GM12878 (cell line): ENCODE data around the gene NKG7. TPM values are rescaled to one million over a fixed set of nuclear protein-coding genes. Genes with fewer than 3 reads are reported as not detected.

Source experiments
- ATAC-seq: fragments of 200-7000 bp; cut with Tn5 transposase; 3 replicates; pipeline ENCODE4 v1.9.1; 2020; ENCODE audit warnings: mild to moderate bottlenecking, moderate library complexity
- Bru-seq: library from RNA; stranded (reverse); fragments of 400-500 nt; gene quantifications from one replicate; lab custom pipeline; 2021; lab: Mats Ljungman, UMichigan
- BruChase-seq, 2 experiments: library from RNA; stranded (reverse); fragments of 400-500 nt; gene quantifications; one replicate each; lab custom pipeline; 2021; lab: Mats Ljungman, UMichigan
- BruUV-seq: library from RNA; stranded (reverse); fragments of 400-500 nt; replicated peaks from 2 replicates; lab custom pipeline; 2021; lab: Mats Ljungman, UMichigan
- CTCF ChIA-PET: fragments of 300-600 bp; sonication (Branson Sonifier 250); formaldehyde crosslinking; extraction: SDS; loops from one replicate; lab custom pipeline; 2021; ENCODE audit warnings: inconsistent platforms; lab: Yijun Ruan, JAX
- POLR2A ChIA-PET: fragments of 350-600 bp; formaldehyde crosslinking; extraction: SDS; loops from one replicate; lab custom pipeline; 2021; ENCODE audit warnings: inconsistent platforms; lab: Charles Lee
- RAD21 ChIA-PET: fragments of 300-600 bp; sonication (Branson Sonifier 250); formaldehyde crosslinking; loops from one replicate; lab custom pipeline; 2023; ENCODE audit warnings: antibody characterized with exemption; ENCODE audit not compliant: unreplicated experiment; lab: Charles Lee
- SMC1A ChIA-PET: fragments of 300-600 bp; sonication (Branson Sonifier 250); formaldehyde crosslinking; loops from one replicate; lab custom pipeline; 2023; ENCODE audit not compliant: unreplicated experiment, uncharacterized antibody; lab: Charles Lee
- DNase-seq: peaks from one replicate; pipeline ENCODE4 v3.0.0-alpha.2; 2011; ENCODE audit warnings: low read depth, low spot score
- FAIRE-seq: peaks from 3 replicates; lab custom pipeline; 2011; peaks lifted over from hg19 to GRCh38; lab: Jason Lieb, UNC
- H2AFZ ChIP-seq: 2 replicates; pipeline ENCODE4 v1.6.0; 2011; ENCODE audit warnings: low read depth, low read length, control low read depth; ENCODE audit not compliant: control insufficient read depth
- H3K27ac ChIP-seq: 2 replicates; pipeline ENCODE4 v1.5.1; 2011; ENCODE audit warnings: control low read depth; ENCODE audit not compliant: control insufficient read depth, insufficient read depth
- H3K27me3 ChIP-seq, 2 experiments: replicated peaks in 1 of 2; 2 replicates each; pipeline versions ENCODE4 v1.6.0 to v1.6.1; 2011; ENCODE audit warnings: low read length in 1 of 2; ENCODE audit not compliant: control insufficient read depth in 2 of 2, insufficient read depth in 2 of 2
- H3K36me3 ChIP-seq, 2 experiments: 2 replicates each; pipeline ENCODE4 v1.5.1; 2011; ENCODE audit warnings: low read length in 1 of 2; ENCODE audit not compliant: control insufficient read depth in 2 of 2, insufficient read depth in 2 of 2
- H3K4me1 ChIP-seq: 2 replicates; pipeline ENCODE4 v1.6.1; 2011; ENCODE audit warnings: mild to moderate bottlenecking, low read length, moderate library complexity, mixed read lengths; ENCODE audit not compliant: control insufficient read depth, insufficient read depth
- H3K4me2 ChIP-seq: 2 replicates; pipeline ENCODE4 v1.6.0; 2011; ENCODE audit warnings: control low read depth; ENCODE audit not compliant: control insufficient read depth, insufficient read depth
- H3K4me3 ChIP-seq: fragments of 200-600 bp; sonication (generic); 2 replicates; pipeline ENCODE4 v1.5.1; 2016
- H3K79me2 ChIP-seq: 2 replicates; pipeline ENCODE4 v1.6.0; 2011; ENCODE audit warnings: low read length; ENCODE audit not compliant: control insufficient read depth, insufficient read depth
- H3K9ac ChIP-seq: 2 replicates; pipeline ENCODE4 v1.8.0; 2011; ENCODE audit warnings: low read length, control low read depth, mixed read lengths; ENCODE audit not compliant: control insufficient read depth, insufficient read depth
- H3K9me3 ChIP-seq: replicated peaks from 3 replicates; pipeline ENCODE4 v1.5.1; 2011; ENCODE audit warnings: mild to moderate bottlenecking, low read length; ENCODE audit not compliant: control insufficient read depth, insufficient read depth
- H4K20me1 ChIP-seq: 2 replicates; pipeline ENCODE4 v1.6.0; 2011; ENCODE audit not compliant: control insufficient read depth, insufficient read depth
- CREB1 ChIP-seq: IDR thresholded peaks from 2 replicates; pipeline ENCODE4 v1.6.1; 2012; ENCODE audit warnings: low read depth, mild to moderate bottlenecking, inconsistent platforms
- DPF2 ChIP-seq: fragments of 450-650 bp; IDR thresholded peaks from 2 replicates; pipeline ENCODE4 v1.6.1; 2017; ENCODE audit warnings: mild to moderate bottlenecking
- JUNB ChIP-seq: IDR thresholded peaks from 2 replicates; pipeline ENCODE4 v1.6.1; 2016; ENCODE audit warnings: antibody characterized with exemption, mild to moderate bottlenecking
- MTA2 ChIP-seq: fragments of 450-650 bp; IDR thresholded peaks from 2 replicates; pipeline ENCODE4 v1.6.1; 2016; ENCODE audit warnings: low read depth, mild to moderate bottlenecking, moderate library complexity
- NBN ChIP-seq: fragments of 450-650 bp; IDR thresholded peaks from 2 replicates; pipeline ENCODE4 v1.6.1; 2016
- RAD21 ChIP-seq: IDR thresholded peaks from 2 replicates; pipeline ENCODE4 v1.6.1; 2011; ENCODE audit warnings: mild to moderate bottlenecking, low read depth, low read length, moderate library complexity; ENCODE audit not compliant: insufficient read depth
- SKIL ChIP-seq: fragments of 450-650 bp; IDR thresholded peaks from 2 replicates; pipeline ENCODE4 v1.6.1; 2017; ENCODE audit warnings: mild to moderate bottlenecking, low read depth, inconsistent platforms; ENCODE audit not compliant: poor library complexity, severe bottlenecking
- SREBF2 ChIP-seq: IDR thresholded peaks from 2 replicates; pipeline ENCODE4 v1.6.1; 2012; ENCODE audit warnings: mild to moderate bottlenecking, low read length
- USF1 ChIP-seq: IDR thresholded peaks from 2 replicates; pipeline ENCODE4 v1.6.1; 2011; ENCODE audit warnings: borderline replicate concordance, low read depth, mild to moderate bottlenecking, moderate library complexity, mixed read lengths, low read length; ENCODE audit not compliant: insufficient read depth; ENCODE audit errors: extremely low read length
- WGBS: methylation state at CpG from one replicate; pipeline ENCODE4 v1.1.6; 2016; ENCODE audit warnings: low lambda C conversion rate; ENCODE audit not compliant: insufficient replicate concordance, insufficient coverage; ENCODE audit errors: missing lambda C conversion rate; 5-methylcytosine and 5-hydroxymethylcytosine counted together
- in situ Hi-C: fragments of 300-500 bp; cut with MboI; formaldehyde crosslinking; loops from 9 replicates; pipeline ENCODE4 v1.14.3; 2018; ENCODE audit warnings: mixed read lengths
- intact Hi-C: fragments of 100-400 bp; cut with micrococcal nuclease; formaldehyde crosslinking; loops from one replicate; pipeline ENCODE4 v1.14.2; 2022; ENCODE audit not compliant: unreplicated experiment
- long read RNA-seq, 2 experiments: library from polyadenylated mRNA; unstranded; transcript quantifications; one replicate each; pipeline ENCODE4 v2.0.0, GENCODE V29; 2019 to 2020
- polyA minus RNA-seq, 3 experiments: library from RNA; depleted of rRNA, polyadenylated mRNA; stranded (reverse); fragments of >200 nt; gene quantifications; 2 replicates each; pipeline ENCODE4 v1.2.3, GENCODE V29; 2011
- polyA plus RNA-seq, 11 experiments: library from polyadenylated mRNA; depleted of rRNA in 4 of 11; unstranded in 6 of 11; stranded (reverse) in 5 of 11; fragments of >200 nt; fragmentation: Nextera tagmentation in 4 of 11; fragmentation: Illumina TruSeq in 1 of 11; extraction: Ambion mirVana in 4 of 11; extraction: Trizol in 1 of 11; gene quantifications; 1 replicate in 1 of 11; 2 replicates in 10 of 11; pipeline versions ENCODE4 v1.2.1 to v1.2.3, GENCODE V29; 2011 to 2016; ENCODE audit warnings: inconsistent platforms in 2 of 11, missing spikeins in 2 of 11, low read depth in 1 of 11
- total RNA-seq, 4 experiments: library from RNA; depleted of rRNA in 3 of 4; stranded (reverse); fragments of >200 nt in 3 of 4; fragmentation: Illumina TruSeq in 1 of 4; extraction: Trizol in 1 of 4; gene quantifications; 2 replicates each; pipeline versions ENCODE4 v1.2.1 to v1.2.3, GENCODE V29; 2013 to 2021
- TF ChIP-seq, protein P1 (sequence below): fragments of 450-650 bp; formaldehyde crosslinking; IDR thresholded peaks from 2 replicates; pipeline ENCODE4 v1.4.0; 2022; ENCODE audit warnings: mild to moderate bottlenecking, moderate library complexity

Gene NKG7, protein sequence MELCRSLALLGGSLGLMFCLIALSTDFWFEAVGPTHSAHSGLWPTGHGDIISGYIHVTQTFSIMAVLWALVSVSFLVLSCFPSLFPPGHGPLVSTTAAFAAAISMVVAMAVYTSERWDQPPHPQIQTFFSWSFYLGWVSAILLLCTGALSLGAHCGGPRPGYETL
- total RNA-seq (2013; cell fraction: nucleolus; rRNA removed), result 9.1 and 11.9 TPM in 2 replicates
- 16.2 and 17.1 TPM in 2 replicates for total RNA-seq (2014; rRNA removed)
- total RNA-seq (2014; rRNA removed; fragmentation: Illumina TruSeq; extraction: Trizol), result 10.0 and 11.3 TPM in 2 replicates
- total RNA-seq (2021), result 21.0 and 23.1 TPM in 2 replicates
- 14.2 TPM for polyA plus RNA-seq (2011; ENCODE audit: low read depth)
- polyA plus RNA-seq (2011; rRNA removed), result 5.2 and 14.4 TPM in 2 replicates
- 35.2 and 42.2 TPM in 2 replicates for polyA plus RNA-seq (2011; cell fraction: cytosol; rRNA removed)
- polyA plus RNA-seq (2011; cell fraction: nucleus; rRNA removed), result 16.2 and 16.7 TPM in 2 replicates
- polyA plus RNA-seq (2012), result 16.0 and 18.5 TPM in 2 replicates
- polyA plus RNA-seq (2014; fragmentation: Illumina TruSeq; extraction: Trizol), result 5.0 and 15.7 TPM in 2 replicates
- 10 to 100 TPM; 35.1 to 48.7 TPM for polyA plus RNA-seq (2014; fragmentation: Nextera tagmentation; extraction: Ambion mirVana)
- 27.3 and 29.5 TPM in 2 replicates for polyA plus RNA-seq (2014; rRNA removed)
- polyA plus RNA-seq (2016; fragmentation: Nextera tagmentation; extraction: Ambion mirVana), result 10 to 100 TPM; 21.5 to 24.7 TPM
- polyA minus RNA-seq (2011; rRNA and poly(A)+ RNA removed), result 11.3 and 26.5 TPM in 2 replicates
- 6.7 and 9.8 TPM in 2 replicates for polyA minus RNA-seq (2011; cell fraction: cytosol; rRNA and poly(A)+ RNA removed)
- polyA minus RNA-seq (2011; cell fraction: nucleus; rRNA and poly(A)+ RNA removed), result 7.6 and 10.2 TPM in 2 replicates
- Bru-seq, nascent RNA, result percentile 46 among the genes with signal in this experiment
- percentile 32 among the genes with signal in this experiment for BruChase-seq, experiment 1, labeled RNA remaining after a 6-hour chase
- percentile 43 among the genes with signal in this experiment for BruChase-seq, experiment 2, labeled RNA remaining after a 2-hour chase
- long read RNA-seq, experiment 1, partial matches to known transcripts, result 0 of 4 reads
- long read RNA-seq, experiment 1, other reads (novel, unspliced or antisense), result 1 of 4 reads
- long read RNA-seq, experiment 2, partial matches to known transcripts, result 0 of 6 reads
- long read RNA-seq, experiment 2, other reads (novel, unspliced or antisense), result 2 of 6 reads

GRCh38 chr19:51372649-51373504 lies at the start of gene NKG7:
TSS of gene NKG7 (minus strand) at chr19:51372654. CDS start at chr19:51372535, 119 bp downstream.
- Histone ChIP-seq H3K9ac (peak within 1 kb of the TSS; percentile 71), H3K4me1 (peaks cover 45% of the 10 kb centered on the region), H3K9me3 (no peaks in the 10 kb centered on the region), H3K4me2 (peak within 1 kb of the TSS; percentile 71), H4K20me1 (no peaks in the 10 kb centered on the region), H3K79me2 (peaks cover 4% of the 10 kb centered on the region), H2AFZ (peak within 1 kb of the TSS; percentile 71), H3K27ac (peak within 1 kb of the TSS; percentile 87), H3K27me3 (no peaks in the 10 kb centered on the region), H3K4me3 (peak within 1 kb of the TSS; percentile 58; the same call in 1 of the 2 replicates), H3K36me3 (no peaks in the 10 kb centered on the region)
- ATAC-seq, result peak; percentile 67
- ChIA-PET CTCF (interaction anchor here (0.6 to 3.7 kb wide), 6 partner anchors 7 to 236 kb away, joined by 3 to 14 read pairs (median 3); partner anchors contain the start of gene SIGLEC10), RAD21 (interaction anchor here (1.7 to 2.5 kb wide), 2 partner anchors 22 to 45 kb away, joined by 7 to 23 read pairs; partner anchors contain the start of gene SIGLEC10), POLR2A (interaction anchor here (0.6 to 4.2 kb wide), 4 partner anchors 17 to 258 kb away, joined by 3 to 32 read pairs (median 4); partner anchors contain the start of genes C19orf84 and SIGLEC10), SMC1A (interaction anchor here (1.0 to 2.5 kb wide), 4 partner anchors 13 to 26 kb away, joined by 3 to 8 read pairs (median 3); no protein-coding TSS in a partner anchor)
- in situ Hi-C loops (loop anchor here (25.0 kb wide), 1 partner anchor 1036 kb away; the partner anchor contains the start of gene KCNC3), intact Hi-C loops (no loop called here)
- no TSS peak for BruUV-seq
- FAIRE-seq, result peak; percentile 85
- WGBS, result 24% methylated on average over 9 of the region's 9 CpGs
- DNase-seq, result peak; percentile 68
- TF ChIP-seq MTA2 (peak; percentile 77), DPF2 (no peak), USF1 (no peak), JUNB (peak; percentile 33; the same call in 1 of the 2 replicates), RAD21 (0 out of 2 replicates have a peak, but pooled peaks have one; percentile 3), CREB1 (peak; percentile 41; the same call in 1 of the 2 replicates), SREBF2 (no peak), SKIL (no peak), NBN (peak; percentile 85)
- TF ChIP-seq, protein P1, sequence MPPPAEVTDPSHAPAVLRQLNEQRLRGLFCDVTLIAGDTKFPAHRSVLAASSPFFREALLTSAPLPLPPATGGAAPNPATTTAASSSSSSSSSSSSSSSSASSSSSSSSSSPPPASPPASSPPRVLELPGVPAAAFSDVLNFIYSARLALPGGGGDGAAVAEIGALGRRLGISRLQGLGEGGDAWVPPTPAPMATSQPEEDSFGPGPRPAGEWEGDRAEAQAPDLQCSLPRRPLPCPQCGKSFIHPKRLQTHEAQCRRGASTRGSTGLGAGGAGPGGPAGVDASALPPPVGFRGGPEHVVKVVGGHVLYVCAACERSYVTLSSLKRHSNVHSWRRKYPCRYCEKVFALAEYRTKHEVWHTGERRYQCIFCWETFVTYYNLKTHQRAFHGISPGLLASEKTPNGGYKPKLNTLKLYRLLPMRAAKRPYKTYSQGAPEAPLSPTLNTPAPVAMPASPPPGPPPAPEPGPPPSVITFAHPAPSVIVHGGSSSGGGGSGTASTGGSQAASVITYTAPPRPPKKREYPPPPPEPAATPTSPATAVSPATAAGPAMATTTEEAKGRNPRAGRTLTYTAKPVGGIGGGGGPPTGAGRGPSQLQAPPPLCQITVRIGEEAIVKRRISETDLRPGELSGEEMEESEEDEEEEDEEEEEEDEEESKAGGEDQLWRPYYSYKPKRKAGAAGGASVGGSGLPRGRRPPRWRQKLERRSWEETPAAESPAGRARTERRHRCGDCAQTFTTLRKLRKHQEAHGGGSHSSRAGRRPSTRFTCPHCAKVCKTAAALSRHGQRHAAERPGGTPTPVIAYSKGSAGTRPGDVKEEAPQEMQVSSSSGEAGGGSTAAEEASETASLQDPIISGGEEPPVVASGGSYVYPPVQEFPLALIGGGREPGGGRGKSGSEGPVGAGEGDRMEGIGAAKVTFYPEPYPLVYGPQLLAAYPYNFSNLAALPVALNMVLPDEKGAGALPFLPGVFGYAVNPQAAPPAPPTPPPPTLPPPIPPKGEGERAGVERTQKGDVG, result no peak
